Activated T-cell treated with anti-CD3 and anti-CD28 coated beads, Interleukin-2, amount 50 U/mL, for 72 hours (primary cell): Measurements from ENCODE around the gene COL8A2. TPM values are rescaled to one million over a fixed set of nuclear protein-coding genes. Genes with fewer than 3 reads are reported as not detected.
A peak's percentile ranks its signal among the peaks of the same experiment; 100 is the strongest.

ENCODE experiments used
- ATAC-seq, 2 donors: fragments of 150-1000 bp; cut with Tn5 transposase; replicated peaks in 1 of 2; 2 replicates each; pipeline ENCODE4 v1.10.0; 2021; ENCODE audit warnings: moderate library complexity in 2 of 2, mild to moderate bottlenecking in 1 of 2
- DNase-seq, 2 donors: peaks; one replicate each; pipeline ENCODE4 v3.0.0; 2021 to 2022; ENCODE audit warnings: mixed read lengths in 1 of 2
- H3K27ac Mint-ChIP-seq: one replicate; pipeline ENCODE4 v1.8.0; 2022; ENCODE audit warnings: mild to moderate bottlenecking, moderate library complexity, mixed read lengths
- H3K27me3 Mint-ChIP-seq: one replicate; pipeline ENCODE4 v1.8.0; 2022; ENCODE audit warnings: low read depth, mixed read lengths
- H3K36me3 Mint-ChIP-seq, 2 donors: one replicate each; pipeline ENCODE4 v1.8.0; 2022; ENCODE audit warnings: mixed read lengths in 2 of 2, mild to moderate bottlenecking in 1 of 2; ENCODE audit not compliant: insufficient read depth in 2 of 2
- H3K4me1 Mint-ChIP-seq: one replicate; pipeline ENCODE4 v1.8.0; 2022; ENCODE audit warnings: low read depth, mixed read lengths
- H3K4me3 Mint-ChIP-seq, 2 donors: one replicate each; pipeline ENCODE4 v1.8.0; 2022; ENCODE audit warnings: mild to moderate bottlenecking in 2 of 2, mixed read lengths in 2 of 2, moderate library complexity in 2 of 2
- H3K9me3 Mint-ChIP-seq, 2 donors: one replicate each; pipeline ENCODE4 v1.8.0; 2022; ENCODE audit warnings: mixed read lengths in 2 of 2
- total RNA-seq, 2 donors: library from RNA; stranded (reverse); gene quantifications; one replicate each; pipeline ENCODE4 v1.2.3, GENCODE V29; 2022

The COL8A2 gene
- total RNA-seq, 2 donors from 2014 or later, result 0.07 to 0.09 TPM

DNA sequence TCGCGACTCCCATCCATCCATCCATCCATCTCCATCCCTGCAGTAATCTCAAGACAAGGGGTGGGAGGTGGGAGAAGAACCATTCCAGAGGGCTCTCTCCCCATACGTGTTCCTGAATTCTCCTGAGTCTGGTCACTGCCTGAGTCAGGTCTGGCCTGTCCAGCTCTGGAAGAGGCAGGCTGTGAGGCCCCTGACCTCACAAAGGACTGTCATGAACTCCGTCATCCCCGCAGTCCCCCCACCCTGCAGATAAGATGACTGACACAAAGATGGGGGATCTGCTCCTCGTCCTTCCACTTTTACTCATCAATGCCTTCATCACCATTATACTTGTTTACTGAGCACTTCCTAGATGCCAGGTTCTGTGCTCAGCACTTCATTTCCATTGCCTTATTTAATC, 29.3 kb upstream of the COL8A2 start:
- H3K9me3 Mint-ChIP-seq, result no peaks in the 10 kb centered on the region
- H3K27me3 Mint-ChIP-seq, result no peaks in the 10 kb centered on the region
- H3K4me3 Mint-ChIP-seq, result peak overlapping the region; percentile 87 to 89
- DNase-seq, result no peak
- peaks cover 0 to 2% of the 10 kb centered on the region in 2 donors for H3K36me3 Mint-ChIP-seq
- H3K4me1 Mint-ChIP-seq, result peaks cover 81% of the 10 kb centered on the region
- H3K27ac Mint-ChIP-seq, result peak overlapping the region; percentile 32
- ATAC-seq, result no peak

DNA sequence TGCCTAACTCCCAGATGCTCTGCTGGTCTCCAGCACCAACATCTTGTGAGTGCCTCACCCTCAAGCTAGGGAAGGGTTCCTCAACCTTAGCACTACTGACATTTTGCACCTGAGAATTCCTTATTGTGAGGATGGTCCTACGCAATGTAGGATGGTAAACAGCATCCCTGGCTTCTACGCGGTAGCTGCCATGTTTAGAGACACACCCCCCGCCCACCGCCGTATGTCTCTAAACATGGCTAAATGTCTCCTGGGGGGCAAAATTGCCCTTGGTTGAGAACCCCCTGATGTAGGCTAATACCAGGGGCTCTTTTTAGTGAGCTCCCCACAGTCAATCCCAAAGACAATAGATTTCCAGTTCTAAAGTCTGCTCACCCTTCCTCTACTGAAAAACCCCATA, 28.5 kb upstream of the COL8A2 start:
- ATAC-seq (no peak), DNase-seq (no peak)
- Mint-ChIP-seq H3K9me3 (no peaks in the 10 kb centered on the region), H3K4me1 (peaks cover 73% of the 10 kb centered on the region), H3K4me3 (no peak overlapping the region), H3K27me3 (no peaks in the 10 kb centered on the region), H3K27ac (no peak overlapping the region), H3K36me3 (peaks cover 0 to 5% of the 10 kb centered on the region in 2 donors)

DNA sequence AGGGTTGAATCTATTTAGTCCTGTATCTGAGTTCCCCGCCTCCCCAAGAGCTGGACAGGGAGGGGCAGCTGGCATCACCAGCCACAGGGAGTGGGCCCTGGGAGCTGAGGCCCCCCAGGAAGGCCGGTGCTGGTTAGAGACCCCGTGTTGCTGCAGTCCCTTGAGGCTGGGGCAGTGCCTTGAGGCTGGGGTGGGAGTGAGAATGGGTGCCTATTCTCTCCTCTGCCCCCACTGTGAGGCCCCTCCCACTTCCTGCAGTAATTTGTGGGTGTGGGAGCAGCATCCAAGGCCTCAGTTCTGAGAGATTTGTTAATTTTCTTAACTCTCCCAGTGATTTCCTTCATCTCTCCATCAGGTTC, 26.8 kb upstream of the COL8A2 start:
- peak overlapping the region; percentile 77 to 82 for H3K4me3 Mint-ChIP-seq
- H3K36me3 Mint-ChIP-seq, result peaks cover 0 to 6% of the 10 kb centered on the region in 2 donors
- no peaks in the 10 kb centered on the region for H3K27me3 Mint-ChIP-seq
- ATAC-seq (no peak), DNase-seq (peak; percentile 62 to 66)
- peak overlapping the region; percentile 94 for H3K27ac Mint-ChIP-seq
- H3K4me1 Mint-ChIP-seq, result peaks cover 72% of the 10 kb centered on the region
- no peaks in the 10 kb centered on the region for H3K9me3 Mint-ChIP-seq

DNA sequence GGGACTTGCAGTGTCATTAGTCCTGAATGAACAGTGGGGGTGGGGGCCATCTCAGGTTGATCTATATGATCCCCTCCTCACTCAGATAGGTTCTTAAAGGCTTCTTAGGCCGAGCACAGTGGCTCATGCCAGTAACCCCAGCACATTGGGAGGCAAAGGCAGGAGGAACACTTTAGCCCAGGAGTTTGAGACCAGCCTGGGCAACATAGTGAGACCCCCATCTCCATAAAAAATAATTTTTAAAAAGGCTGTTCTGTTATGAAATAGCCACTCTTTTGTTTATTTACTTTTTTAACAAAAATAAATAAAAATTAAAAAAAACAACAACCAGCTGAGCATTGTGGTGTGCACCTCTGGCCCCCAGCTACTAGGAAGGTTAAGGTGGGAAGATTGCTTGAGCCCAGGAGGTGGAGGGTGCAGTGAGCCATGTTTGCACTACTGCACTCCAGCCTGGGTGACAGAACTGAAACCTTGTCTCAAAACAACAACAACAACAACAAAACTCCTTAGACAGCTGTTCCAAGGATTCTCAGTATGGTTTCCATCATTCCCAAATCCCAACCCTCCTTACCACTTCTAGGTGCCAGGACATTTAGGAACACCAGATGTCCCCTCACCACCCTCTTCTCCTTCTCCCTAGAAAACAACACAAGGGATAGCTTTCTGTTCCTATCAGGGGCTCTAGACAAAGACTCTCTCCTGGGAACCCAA, 26.3 kb upstream of the COL8A2 start:
- Mint-ChIP-seq H3K36me3 (peaks cover 0 to 6% of the 10 kb centered on the region in 2 donors), H3K4me1 (peaks cover 74% of the 10 kb centered on the region), H3K27ac (peak overlapping the region; percentile 94), H3K4me3 (peak overlapping the region; percentile 92 to 93), H3K9me3 (no peaks in the 10 kb centered on the region), H3K27me3 (no peaks in the 10 kb centered on the region)
- no peak for ATAC-seq
- no peak for DNase-seq

DNA sequence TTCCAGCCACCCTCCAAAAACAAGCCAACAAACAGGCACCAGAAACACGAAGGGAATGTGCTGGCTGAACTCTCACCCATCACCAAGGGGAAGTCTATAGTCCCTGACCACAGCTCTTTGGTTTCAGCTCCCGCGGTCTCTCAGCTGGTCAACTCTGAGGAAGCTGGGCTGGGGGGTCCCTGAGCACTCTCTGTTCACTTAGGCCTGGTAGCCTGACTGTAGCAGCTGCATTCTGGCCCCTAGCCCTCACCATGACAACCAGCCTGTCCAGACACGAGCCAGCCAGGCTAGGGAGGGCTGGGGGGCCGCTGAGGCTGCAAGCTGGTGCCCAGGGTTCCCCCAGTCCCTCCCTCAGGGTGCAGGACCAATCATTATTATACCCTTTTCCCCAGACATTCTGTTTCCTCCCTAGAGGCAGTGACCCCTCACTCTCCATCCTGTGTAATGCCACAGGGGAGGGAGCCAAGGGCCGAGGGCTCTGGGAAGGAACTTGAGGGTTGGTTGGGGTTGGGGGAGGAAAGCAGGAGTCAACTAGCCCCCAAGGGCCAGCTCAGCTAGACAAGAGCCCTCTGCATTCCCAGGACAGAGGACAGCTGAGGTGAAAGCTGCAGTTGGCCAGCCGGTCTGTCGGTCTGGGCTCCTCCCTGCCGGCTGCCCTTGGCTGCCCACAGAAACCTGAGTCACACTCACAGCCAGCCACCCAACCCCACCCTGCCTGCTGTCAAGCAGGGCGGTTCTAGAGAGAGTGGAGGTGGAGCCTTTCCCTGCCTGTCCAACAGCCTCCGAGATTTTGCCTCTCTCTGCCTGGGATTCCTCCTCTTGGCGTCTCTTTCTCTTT, 25.5 kb upstream of the COL8A2 start:
- Mint-ChIP-seq H3K9me3 (no peaks in the 10 kb centered on the region), H3K27ac (peak overlapping the region; percentile 94), H3K4me3 (peak overlapping the region; percentile 92 to 93), H3K27me3 (no peaks in the 10 kb centered on the region), H3K4me1 (peaks cover 74% of the 10 kb centered on the region), H3K36me3 (peaks cover 0 to 6% of the 10 kb centered on the region in 2 donors)
- DNase-seq (peak; percentile 87 to 91), ATAC-seq (peak; percentile 68 to 69)

DNA sequence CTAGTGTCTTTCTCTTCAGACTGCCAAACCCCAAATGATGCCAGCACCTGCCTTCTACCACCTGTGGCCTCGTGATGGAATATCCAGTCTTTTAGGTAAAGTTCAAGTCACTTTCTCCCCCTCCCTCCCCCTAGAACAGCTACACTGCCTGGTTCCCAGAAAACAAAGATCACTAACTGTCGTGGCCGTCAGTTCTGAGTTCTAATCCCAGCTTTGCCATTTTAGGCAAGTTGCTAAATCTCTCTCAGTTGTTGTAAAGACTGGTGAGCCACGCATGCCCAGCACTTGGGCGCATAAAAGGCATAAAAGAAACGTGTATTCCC, 24.9 kb upstream of the COL8A2 start:
- peaks cover 0 to 6% of the 10 kb centered on the region in 2 donors for H3K36me3 Mint-ChIP-seq
- H3K27me3 Mint-ChIP-seq, result no peaks in the 10 kb centered on the region
- ATAC-seq (no peak), DNase-seq (no peak)
- peak overlapping the region; percentile 94 for H3K27ac Mint-ChIP-seq
- peaks cover 69% of the 10 kb centered on the region for H3K4me1 Mint-ChIP-seq
- H3K4me3 Mint-ChIP-seq, result peak overlapping the region; percentile 92 to 93
- H3K9me3 Mint-ChIP-seq, result no peaks in the 10 kb centered on the region

DNA sequence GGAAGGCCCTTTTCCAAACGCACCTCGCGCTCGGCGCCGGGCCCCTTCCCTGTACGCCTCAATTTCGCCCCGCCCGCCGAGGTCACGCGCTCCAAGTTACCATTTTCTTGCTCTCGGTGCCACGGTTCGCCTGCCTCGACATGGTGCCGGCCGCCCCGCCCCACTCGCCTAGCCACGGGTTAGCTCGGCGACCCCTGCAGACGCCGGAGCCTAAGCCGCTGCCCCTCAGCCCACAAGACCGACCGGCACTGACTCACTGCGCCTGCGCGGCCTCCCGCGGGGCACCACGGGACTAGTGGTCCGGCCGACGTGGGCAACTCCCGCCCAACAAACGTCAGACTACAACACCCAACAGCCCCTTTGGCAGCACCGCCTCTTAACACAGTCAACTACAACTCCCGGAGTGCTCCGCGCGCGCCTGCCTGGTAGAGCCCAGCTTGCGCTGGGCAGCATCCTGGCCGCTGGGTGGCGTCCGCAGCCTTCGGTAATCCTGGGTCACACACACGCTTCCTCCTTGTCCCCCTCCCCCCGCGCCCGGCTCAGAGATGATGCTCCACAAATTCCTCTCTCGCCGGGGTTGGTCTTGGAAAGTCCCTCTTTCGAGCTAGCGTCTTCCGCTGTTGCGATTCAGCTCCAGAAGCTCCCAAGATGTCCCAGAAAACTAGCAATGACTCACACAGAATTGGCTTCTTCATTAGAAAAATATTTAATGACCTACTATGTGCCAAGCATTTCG, 24.4 kb upstream of the COL8A2 start, which contains the start of gene TRAPPC3:
TRAPPC3 (minus strand) TSS at position 250 of the 736 bp plus-strand sequence; CDS start at position 142, 108 bp downstream.
- H3K27me3 Mint-ChIP-seq, result no peaks in the 10 kb centered on the region
- H3K27ac Mint-ChIP-seq, result peak within 1 kb of the TSS; percentile 94
- ATAC-seq, result peak; percentile 92 to 94
- H3K9me3 Mint-ChIP-seq, result no peaks in the 10 kb centered on the region
- peak; percentile 99 to 100 for DNase-seq
- peaks cover 0 to 6% of the 10 kb centered on the region in 2 donors for H3K36me3 Mint-ChIP-seq
- peaks cover 67% of the 10 kb centered on the region for H3K4me1 Mint-ChIP-seq
- H3K4me3 Mint-ChIP-seq, result peak within 1 kb of the TSS; percentile 92 to 93

DNA sequence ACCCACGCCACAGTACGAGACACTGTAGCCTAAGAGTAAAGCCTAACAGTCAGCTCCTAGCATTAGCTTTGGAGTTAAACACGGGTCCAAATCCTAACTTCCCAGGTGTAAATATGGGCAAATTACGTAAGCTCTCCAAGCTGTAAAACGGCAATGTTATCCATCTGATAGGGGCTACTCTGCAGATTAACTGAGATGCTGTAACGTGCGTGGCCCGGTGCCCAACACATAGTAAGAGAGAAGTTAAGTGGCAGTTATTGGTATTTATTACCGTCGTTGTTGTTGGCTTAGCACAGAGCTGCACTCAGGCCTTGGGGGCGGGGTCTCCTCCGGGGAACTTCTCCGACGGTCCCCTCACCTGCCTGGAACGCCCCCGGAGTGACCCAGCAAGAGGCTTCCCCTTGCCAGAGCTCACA, 23.8 kb upstream of the COL8A2 start:
- no peaks in the 10 kb centered on the region for H3K27me3 Mint-ChIP-seq
- peak overlapping the region; percentile 92 to 93 for H3K4me3 Mint-ChIP-seq
- peaks cover 0 to 6% of the 10 kb centered on the region in 2 donors for H3K36me3 Mint-ChIP-seq
- no peak for ATAC-seq
- peaks cover 68% of the 10 kb centered on the region for H3K4me1 Mint-ChIP-seq
- peak overlapping the region; percentile 94 for H3K27ac Mint-ChIP-seq
- no peaks in the 10 kb centered on the region for H3K9me3 Mint-ChIP-seq
- DNase-seq, result no peak

DNA sequence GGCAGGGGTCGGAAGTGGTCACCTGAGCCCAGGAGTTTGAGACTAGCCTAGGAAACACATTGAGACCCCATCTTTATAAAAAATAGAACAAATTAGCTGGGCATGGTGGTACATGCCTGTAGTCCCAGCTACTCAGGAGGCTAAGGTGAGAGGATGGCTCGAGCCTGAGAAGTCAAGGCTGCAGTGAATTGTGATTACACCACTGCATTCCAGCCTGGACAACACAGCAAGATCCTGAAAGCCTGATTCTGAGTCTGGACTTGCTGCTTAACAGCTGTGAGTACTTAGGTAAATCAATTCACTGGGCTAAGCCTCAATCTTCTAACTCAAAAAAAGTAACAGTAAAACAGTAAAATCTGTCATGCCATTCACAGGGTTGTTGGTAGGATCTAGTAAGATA, 19.4 kb upstream of the COL8A2 start:
- Mint-ChIP-seq H3K27ac (no peak overlapping the region), H3K4me3 (no peak overlapping the region), H3K9me3 (no peaks in the 10 kb centered on the region), H3K36me3 (peaks cover 0 to 8% of the 10 kb centered on the region in 2 donors), H3K4me1 (peaks cover 62% of the 10 kb centered on the region), H3K27me3 (no peaks in the 10 kb centered on the region)
- ATAC-seq, result no peak
- no peak for DNase-seq

DNA sequence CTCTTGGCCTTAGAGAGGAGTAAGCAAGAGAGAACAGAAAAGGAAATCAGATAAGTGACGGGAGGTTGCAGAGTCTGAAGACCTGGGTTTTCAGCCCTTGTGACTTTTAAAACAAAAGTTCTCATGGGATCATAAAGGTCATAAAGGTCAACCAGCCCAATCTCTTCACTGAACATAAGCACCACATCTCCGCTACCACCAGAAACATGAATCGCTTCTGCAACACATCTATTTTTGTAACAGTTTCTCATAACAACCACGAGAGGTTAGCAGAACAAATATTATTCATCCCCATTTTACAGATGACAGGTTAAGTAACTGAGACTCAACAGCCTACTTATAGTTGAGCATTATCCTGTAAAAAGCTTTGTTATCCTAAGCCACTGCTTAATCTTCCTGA, 18.4 kb upstream of the COL8A2 start:
- ATAC-seq (peak in 1 of 2 donors; percentile 33), DNase-seq (no peak)
- no peak overlapping the region for H3K27ac Mint-ChIP-seq
- no peaks in the 10 kb centered on the region for H3K27me3 Mint-ChIP-seq
- peaks cover 0 to 10% of the 10 kb centered on the region in 2 donors for H3K36me3 Mint-ChIP-seq
- H3K4me3 Mint-ChIP-seq, result peak overlapping the region in 1 of 2 donors; percentile 15
- no peaks in the 10 kb centered on the region for H3K9me3 Mint-ChIP-seq
- peaks cover 61% of the 10 kb centered on the region for H3K4me1 Mint-ChIP-seq

DNA sequence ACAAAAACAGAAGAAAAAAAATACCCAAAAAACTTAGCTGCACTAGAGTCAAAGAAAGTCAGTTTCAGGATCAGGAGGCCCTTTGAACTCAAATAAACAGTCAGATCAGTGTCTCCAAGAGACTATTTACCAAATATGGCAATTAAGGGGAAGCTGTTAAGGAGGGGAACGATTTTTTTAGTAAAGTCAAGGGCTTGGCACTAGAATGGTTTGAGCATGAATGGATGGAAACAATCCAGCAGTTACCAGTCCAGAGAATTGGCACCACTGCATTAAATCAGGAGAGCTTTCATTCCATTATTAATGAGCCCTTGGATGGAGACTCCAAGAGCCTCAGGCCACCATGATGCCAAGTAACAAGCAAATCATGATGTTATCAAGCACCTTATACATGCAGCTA, 17.1 kb upstream of the COL8A2 start:
- DNase-seq, result no peak
- Mint-ChIP-seq H3K9me3 (no peaks in the 10 kb centered on the region), H3K27ac (peak overlapping the region; percentile 29), H3K4me3 (no peak overlapping the region), H3K27me3 (no peaks in the 10 kb centered on the region), H3K36me3 (peaks cover 0 to 11% of the 10 kb centered on the region in 2 donors), H3K4me1 (peaks cover 51% of the 10 kb centered on the region)
- ATAC-seq, result no peak

DNA sequence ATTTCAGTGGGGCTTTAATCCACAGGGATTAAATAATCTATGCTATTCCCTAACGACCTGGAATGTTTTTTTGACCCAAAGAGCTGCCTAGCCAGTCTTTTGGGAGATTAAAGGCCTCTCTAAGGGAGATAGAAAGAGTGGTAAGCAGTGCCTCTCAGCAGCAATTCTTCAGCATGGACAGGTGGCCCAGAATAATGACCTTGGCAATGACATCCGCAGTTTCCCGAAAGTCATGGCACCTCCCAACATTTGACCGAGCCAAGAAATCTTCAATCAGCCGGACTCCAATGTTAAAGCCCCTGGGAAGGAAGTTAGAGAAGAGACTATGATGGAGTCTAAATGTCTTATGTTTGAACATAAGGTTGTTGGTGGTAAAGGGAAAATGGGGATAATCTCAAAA, 14.5 kb upstream of the COL8A2 start:
- peaks cover 51% of the 10 kb centered on the region for H3K4me1 Mint-ChIP-seq
- DNase-seq, result no peak
- no peak for ATAC-seq
- peaks cover 0 to 11% of the 10 kb centered on the region in 2 donors for H3K36me3 Mint-ChIP-seq
- H3K27me3 Mint-ChIP-seq, result no peaks in the 10 kb centered on the region
- no peak overlapping the region for H3K27ac Mint-ChIP-seq
- H3K9me3 Mint-ChIP-seq, result no peaks in the 10 kb centered on the region
- H3K4me3 Mint-ChIP-seq, result no peak overlapping the region

DNA sequence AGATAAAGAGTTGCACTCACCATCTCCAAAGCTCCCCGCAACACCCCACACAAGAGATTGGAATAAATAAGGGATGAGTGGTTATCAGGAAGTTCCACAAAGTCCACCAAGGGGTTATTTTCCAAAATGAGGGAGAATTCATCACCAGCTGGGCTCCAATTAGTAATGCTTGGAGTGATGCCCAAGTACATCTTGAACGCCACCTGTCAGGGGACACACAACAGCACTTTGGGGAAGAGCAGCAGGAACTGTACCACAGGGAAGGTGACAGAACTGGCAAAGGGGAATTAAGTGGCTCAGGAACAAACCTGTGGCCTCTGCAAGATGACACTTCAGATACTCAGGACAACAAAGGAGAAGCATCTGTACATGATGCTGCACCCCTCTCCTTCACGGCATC, 12.8 kb upstream of the COL8A2 start:
- peak overlapping the region; percentile 10 for H3K27ac Mint-ChIP-seq
- H3K27me3 Mint-ChIP-seq, result no peaks in the 10 kb centered on the region
- H3K4me3 Mint-ChIP-seq, result no peak overlapping the region
- DNase-seq (no peak), ATAC-seq (no peak)
- H3K4me1 Mint-ChIP-seq, result peaks cover 36% of the 10 kb centered on the region
- no peaks in the 10 kb centered on the region for H3K9me3 Mint-ChIP-seq
- peaks cover 0 to 11% of the 10 kb centered on the region in 2 donors for H3K36me3 Mint-ChIP-seq
